ENCODE results near the gene EML6. TPM values are rescaled to one million over a fixed set of nuclear protein-coding genes. Genes with fewer than 3 reads are reported as not detected.

The EML6 gene
- total and polyA plus RNA-seq, 2 of the 13 experiments (the other 11 are each of a cell fraction or from before 2014, with no cell fraction given): 17.2 to 32.4 TPM

- TF ChIP-seq CEBPB (IDR thresholded peaks at IDR 0.05; ENCODE audit: borderline replicate concordance, low read depth, low read length) (peak; percentile 94), HOXD1 (CRISPR knock-in tag; IDR thresholded peaks at IDR 0.05) (0 out of 2 replicates have a peak, but pooled peaks have one; percentile 58), AKAP8 (CRISPR knock-in tag; IDR thresholded peaks at IDR 0.05) (no peak), ZBTB26 (CRISPR knock-in tag; IDR thresholded peaks at IDR 0.05; ENCODE audit: borderline replicate concordance) (no peak), SNAI1 (CRISPR knock-in tag; IDR thresholded peaks at IDR 0.05; ENCODE audit: borderline replicate concordance) (no peak), EHMT2 (IDR thresholded peaks at IDR 0.05; ENCODE audit: borderline replicate concordance, low read depth, low read length) (peak; percentile 90; the same call in 1 of the 2 replicates), NFE2L2 (IDR thresholded peaks at IDR 0.05; ENCODE audit: low read length) (peak; percentile 88), SOX13 (IDR thresholded peaks at IDR 0.05) (peak; percentile 61; the same call in 1 of the 2 replicates), SOX13 (CRISPR knock-in tag; conservative IDR thresholded peaks at IDR 0.05 in 1 of 2, IDR thresholded peaks at IDR 0.05 in 1 of 2) (peak in 1 of 2 experiments; percentile 70; a peak in 2 of 4 replicates), CREM (IDR thresholded peaks at IDR 0.05) (peak; percentile 85), CREM (CRISPR knock-in tag; IDR thresholded peaks at IDR 0.05) (no peak), ZNF598 (CRISPR knock-in tag; IDR thresholded peaks at IDR 0.05; ENCODE audit: borderline replicate concordance) (peak; percentile 11; the same call in 1 of the 2 replicates), DPF2 (CRISPR knock-in tag; IDR thresholded peaks at IDR 0.05; ENCODE audit: borderline replicate concordance, low read depth) (peak; percentile 64; the same call in 1 of the 2 replicates), SAP130 (CRISPR knock-in tag; IDR thresholded peaks at IDR 0.05; ENCODE audit: low read depth) (peak; percentile 68), ZFP37 (CRISPR knock-in tag; IDR thresholded peaks at IDR 0.05; ENCODE audit: borderline replicate concordance) (no peak), IRX3 (CRISPR knock-in tag; IDR thresholded peaks at IDR 0.05; ENCODE audit: borderline replicate concordance, low read depth) (no peak), CBX1 (IDR thresholded peaks at IDR 0.05; ENCODE audit: low read depth) (peak; percentile 32), FOXJ3 (CRISPR knock-in tag; IDR thresholded peaks at IDR 0.05; ENCODE audit: borderline replicate concordance) (peak; percentile 68; the same call in 1 of the 2 replicates), SYNCRIP (IDR thresholded peaks at IDR 0.05; ENCODE audit: insufficient read depth, low read depth, low read length) (no peak), HOXA5 (CRISPR knock-in tag; IDR thresholded peaks at IDR 0.05) (peak; percentile 47; the same call in 1 of the 2 replicates), MATR3 (CRISPR knock-in tag; IDR thresholded peaks at IDR 0.05) (no peak), BHLHE40 (IDR thresholded peaks at IDR 0.05; ENCODE audit: low read length) (no peak), MAZ (IDR thresholded peaks at IDR 0.05; ENCODE audit: borderline replicate concordance, low read depth, low read length) (no peak), MAZ (CRISPR knock-in tag; IDR thresholded peaks at IDR 0.05; ENCODE audit: low read depth) (no peak), ZSCAN9 (CRISPR knock-in tag; IDR thresholded peaks at IDR 0.05; ENCODE audit: borderline replicate concordance) (0 out of 2 replicates have a peak, but pooled peaks have one; percentile 17), ZNF546 (CRISPR knock-in tag; conservative IDR thresholded peaks at IDR 0.05) (0 out of 2 replicates have a peak, but pooled peaks have one; percentile 49)
- TF ChIP-seq, protein P1, sequence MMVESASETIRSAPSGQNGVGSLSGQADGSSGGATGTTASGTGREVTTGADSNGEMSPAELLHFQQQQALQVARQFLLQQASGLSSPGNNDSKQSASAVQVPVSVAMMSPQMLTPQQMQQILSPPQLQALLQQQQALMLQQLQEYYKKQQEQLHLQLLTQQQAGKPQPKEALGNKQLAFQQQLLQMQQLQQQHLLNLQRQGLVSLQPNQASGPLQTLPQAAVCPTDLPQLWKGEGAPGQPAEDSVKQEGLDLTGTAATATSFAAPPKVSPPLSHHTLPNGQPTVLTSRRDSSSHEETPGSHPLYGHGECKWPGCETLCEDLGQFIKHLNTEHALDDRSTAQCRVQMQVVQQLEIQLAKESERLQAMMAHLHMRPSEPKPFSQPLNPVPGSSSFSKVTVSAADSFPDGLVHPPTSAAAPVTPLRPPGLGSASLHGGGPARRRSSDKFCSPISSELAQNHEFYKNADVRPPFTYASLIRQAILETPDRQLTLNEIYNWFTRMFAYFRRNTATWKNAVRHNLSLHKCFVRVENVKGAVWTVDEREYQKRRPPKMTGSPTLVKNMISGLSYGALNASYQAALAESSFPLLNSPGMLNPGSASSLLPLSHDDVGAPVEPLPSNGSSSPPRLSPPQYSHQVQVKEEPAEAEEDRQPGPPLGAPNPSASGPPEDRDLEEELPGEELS (CRISPR knock-in tag; IDR thresholded peaks at IDR 0.05): peak; percentile 70
Observed at GRCh38 chr2:54858021-54858681, 134.7 kb downstream of the EML6 start (continued).
